Subcutaneous abdominal adipose tissue (tissue), 5 donors: ENCODE data around the gene GTF3C4.

Experiments
- H3K27ac ChIP-seq: one replicate; pipeline ENCODE4 v1.7.0; 2013; ENCODE audit warnings: low read depth, mild to moderate bottlenecking, inconsistent platforms, low read length, moderate library complexity
- H3K27me3 ChIP-seq, 5 donors: one replicate each; pipeline ENCODE4 v1.7.0; 2013; ENCODE audit warnings: low read length in 5 of 5, inconsistent platforms in 1 of 5; ENCODE audit not compliant: control insufficient read depth in 5 of 5, insufficient read depth in 4 of 5
- H3K36me3 ChIP-seq, 5 donors: one replicate each; pipeline ENCODE4 v1.7.0; 2013; ENCODE audit warnings: low read length in 5 of 5; ENCODE audit not compliant: control insufficient read depth in 5 of 5, insufficient read depth in 5 of 5
- H3K4me1 ChIP-seq, 5 donors: one replicate each; pipeline ENCODE4 v1.7.0; 2013; ENCODE audit warnings: low read length in 5 of 5, mild to moderate bottlenecking in 3 of 5, moderate library complexity in 1 of 5; ENCODE audit not compliant: control insufficient read depth in 5 of 5, insufficient read depth in 5 of 5
- H3K4me3 ChIP-seq, 5 donors: one replicate each; pipeline ENCODE4 v1.7.0; 2013; ENCODE audit warnings: low read length in 5 of 5, low read depth in 1 of 5
- H3K9ac ChIP-seq, 5 donors: one replicate each; pipeline ENCODE4 v1.7.0; 2013; ENCODE audit warnings: low read length in 5 of 5, mild to moderate bottlenecking in 4 of 5, moderate library complexity in 3 of 5
- H3K9me3 ChIP-seq, 5 donors: one replicate each; pipeline ENCODE4 v1.7.0; 2013; ENCODE audit warnings: low read length in 5 of 5; ENCODE audit not compliant: control insufficient read depth in 5 of 5
- donor health status: healthy.
- donor health status: healthy.
- donor health status: healthy.
- donor health status: healthy.
- donor health status: healthy.

The GTF3C4 gene

GRCh38 chr9:132683873-132684272 lies 13.6 kb downstream of the GTF3C4 start:
- H3K36me3 ChIP-seq, result peaks cover 34 to 67% (median 52%) of the 10 kb centered on the region in 5 donors
- no peaks in the 10 kb centered on the region for H3K4me1 ChIP-seq
- no peaks in the 10 kb centered on the region for H3K9me3 ChIP-seq
- H3K27me3 ChIP-seq, result no peaks in the 10 kb centered on the region
- no peak overlapping the region for H3K27ac ChIP-seq
- H3K9ac ChIP-seq, result no peak overlapping the region
- no peak overlapping the region for H3K4me3 ChIP-seq

GRCh38 chr9:132690696-132691095 lies 20.4 kb downstream of the GTF3C4 start:
- H3K36me3 ChIP-seq, result peaks cover 28 to 52% (median 48%) of the 10 kb centered on the region in 5 donors

GRCh38 chr9:132694144-132694543 lies 23.9 kb downstream of the GTF3C4 start:
- H3K9ac ChIP-seq, result no peak overlapping the region
- H3K4me3 ChIP-seq, result no peak overlapping the region
- H3K4me1 ChIP-seq, result no peaks in the 10 kb centered on the region
- H3K27me3 ChIP-seq, result no peaks in the 10 kb centered on the region
- peaks cover 5 to 23% (median 17%) of the 10 kb centered on the region in 5 donors for H3K36me3 ChIP-seq
- H3K27ac ChIP-seq, result no peak overlapping the region
- H3K9me3 ChIP-seq, result peaks cover 2 to 21% (median 11%) of the 10 kb centered on the region in 5 donors

More at GRCh38 chr9:132690696-132691095, 20.4 kb downstream of the GTF3C4 start:
- Histone ChIP-seq H3K9me3 (no peaks in the 10 kb centered on the region), H3K4me3 (no peak overlapping the region), H3K9ac (no peak overlapping the region), H3K27ac (no peak overlapping the region), H3K4me1 (no peaks in the 10 kb centered on the region), H3K27me3 (no peaks in the 10 kb centered on the region)

- no peak overlapping the region for H3K27ac ChIP-seq
- H3K36me3 ChIP-seq, result no peaks in the 10 kb centered on the region
- no peak overlapping the region for H3K4me3 ChIP-seq
- H3K9ac ChIP-seq, result no peak overlapping the region
- peaks cover 2 to 21% (median 11%) of the 10 kb centered on the region in 5 donors for H3K9me3 ChIP-seq
- peaks cover 0 to 2% (median 0%) of the 10 kb centered on the region in 5 donors for H3K27me3 ChIP-seq
- no peaks in the 10 kb centered on the region for H3K4me1 ChIP-seq
These were observed 27.0 kb downstream of the GTF3C4 start for GRCh38 chr9:132697230-132697629.

GRCh38 chr9:132698989-132699388 lies 28.7 kb downstream of the GTF3C4 start:
- Histone ChIP-seq H3K4me1 (no peaks in the 10 kb centered on the region), H3K4me3 (no peak overlapping the region), H3K9ac (no peak overlapping the region), H3K27me3 (peaks cover 0 to 2% (median 0%) of the 10 kb centered on the region in 5 donors), H3K27ac (no peak overlapping the region), H3K36me3 (no peaks in the 10 kb centered on the region), H3K9me3 (peaks cover 2 to 21% (median 11%) of the 10 kb centered on the region in 5 donors)

GRCh38 chr9:132699956-132700355 lies 29.7 kb downstream of the GTF3C4 start:
- H3K9me3 ChIP-seq, result peaks cover 2 to 21% (median 11%) of the 10 kb centered on the region in 5 donors
- peaks cover 0 to 2% (median 0%) of the 10 kb centered on the region in 5 donors for H3K27me3 ChIP-seq
- H3K36me3 ChIP-seq, result no peaks in the 10 kb centered on the region
- no peak overlapping the region for H3K4me3 ChIP-seq
- no peak overlapping the region for H3K27ac ChIP-seq
- no peaks in the 10 kb centered on the region for H3K4me1 ChIP-seq
- no peak overlapping the region for H3K9ac ChIP-seq

- Histone ChIP-seq H3K27me3 (peaks cover 0 to 10% (median 8%) of the 10 kb centered on the region in 5 donors), H3K4me3 (no peak overlapping the region), H3K9ac (no peak overlapping the region), H3K9me3 (peaks cover 0 to 12% (median 5%) of the 10 kb centered on the region in 5 donors), H3K4me1 (no peaks in the 10 kb centered on the region), H3K36me3 (no peaks in the 10 kb centered on the region), H3K27ac (no peak overlapping the region)
These were observed 32.0 kb downstream of the GTF3C4 start for GRCh38 chr9:132702254-132702653.

GRCh38 chr9:132703336-132703735 lies 33.1 kb downstream of the GTF3C4 start:
- no peak overlapping the region for H3K9ac ChIP-seq
- no peaks in the 10 kb centered on the region for H3K36me3 ChIP-seq
- H3K9me3 ChIP-seq, result peaks cover 0 to 1% (median 0%) of the 10 kb centered on the region in 5 donors
- no peaks in the 10 kb centered on the region for H3K4me1 ChIP-seq
- H3K27ac ChIP-seq, result no peak overlapping the region
- H3K27me3 ChIP-seq, result peaks cover 0 to 10% (median 8%) of the 10 kb centered on the region in 5 donors
- no peak overlapping the region for H3K4me3 ChIP-seq

GRCh38 chr9:132708239-132708638 lies 38.0 kb downstream of the GTF3C4 start:
- Histone ChIP-seq H3K27ac (no peak overlapping the region), H3K27me3 (peaks cover 0 to 10% (median 8%) of the 10 kb centered on the region in 5 donors), H3K9me3 (no peaks in the 10 kb centered on the region), H3K4me1 (no peaks in the 10 kb centered on the region), H3K9ac (no peak overlapping the region), H3K36me3 (no peaks in the 10 kb centered on the region), H3K4me3 (no peak overlapping the region)

- no peak overlapping the region for H3K27ac ChIP-seq
- H3K4me3 ChIP-seq, result no peak overlapping the region
- H3K9ac ChIP-seq, result no peak overlapping the region
- H3K27me3 ChIP-seq, result peaks cover 0 to 10% (median 8%) of the 10 kb centered on the region in 5 donors
- H3K4me1 ChIP-seq, result no peaks in the 10 kb centered on the region
- no peaks in the 10 kb centered on the region for H3K36me3 ChIP-seq
- no peaks in the 10 kb centered on the region for H3K9me3 ChIP-seq
These were observed 38.6 kb downstream of the GTF3C4 start for GRCh38 chr9:132708769-132709430.
